IMR-90 (cell line): Measurements from ENCODE around the gene TEX264. TPM values are rescaled to one million over a fixed set of nuclear protein-coding genes. Genes with fewer than 3 reads are reported as not detected.

Source experiments
- ATAC-seq: fragments of 200-7000 bp; cut with Tn5 transposase; 2 replicates; pipeline ENCODE4 v1.9.1; 2020; ENCODE audit warnings: low read depth, mild to moderate bottlenecking, moderate library complexity
- BruUV-seq: library from RNA; stranded (reverse); fragments of 400-500 nt; replicated peaks from 2 replicates; lab custom pipeline; 2021; lab: Mats Ljungman, UMichigan
- CTCF ChIA-PET: fragments of 300-600 bp; formaldehyde crosslinking; extraction: SDS; loops from one replicate; lab custom pipeline; 2021; ENCODE audit warnings: antibody characterized with exemption; lab: Yijun Ruan, JAX
- POLR2A ChIA-PET: fragments of 300-600 bp; sonication (Branson Sonifier 250); formaldehyde crosslinking; loops from one replicate; lab custom pipeline; 2022; ENCODE audit warnings: antibody characterized with exemption; ENCODE audit not compliant: unreplicated experiment; lab: Charles Lee
- DNase-seq: peaks from one replicate; pipeline ENCODE4 v3.0.0; 2013
- H2AFZ ChIP-seq: replicated peaks from 2 replicates; pipeline ENCODE3; 2013; ENCODE audit warnings: low read length, mild to moderate bottlenecking; ENCODE audit not compliant: poor library complexity
- H2AK5ac ChIP-seq: 2 replicates; pipeline ENCODE4 v1.6.1; 2013; ENCODE audit warnings: low read depth, low read length, inconsistent platforms
- H2AK9ac ChIP-seq: replicated peaks from 2 replicates; pipeline ENCODE3; 2013; ENCODE audit warnings: mild to moderate bottlenecking, low read depth, low read length, moderate library complexity; ENCODE audit not compliant: poor library complexity
- H2BK120ac ChIP-seq: 2 replicates; pipeline ENCODE4 v1.6.1; 2013; ENCODE audit warnings: low read depth, low read length, inconsistent platforms
- H2BK15ac ChIP-seq: 3 replicates; pipeline ENCODE4 v1.6.1; 2013; ENCODE audit warnings: low read depth, low read length, inconsistent platforms
- H2BK20ac ChIP-seq: 2 replicates; pipeline ENCODE4 v1.6.1; 2013; ENCODE audit warnings: low read depth, mild to moderate bottlenecking, inconsistent platforms, low read length, moderate library complexity
- H2BK5ac ChIP-seq: 2 replicates; pipeline ENCODE4 v1.6.1; 2013; ENCODE audit warnings: mild to moderate bottlenecking, low read depth, low read length, inconsistent platforms; ENCODE audit not compliant: poor library complexity, severe bottlenecking
- H3K14ac ChIP-seq: replicated peaks from 2 replicates; pipeline ENCODE4 v1.6.1; 2013; ENCODE audit warnings: low read depth, low read length, inconsistent platforms
- H3K18ac ChIP-seq: 2 replicates; pipeline ENCODE4 v1.6.1; 2013; ENCODE audit warnings: low read depth, low read length, control low read depth
- H3K23ac ChIP-seq: 2 replicates; pipeline ENCODE4 v1.6.1; 2013; ENCODE audit warnings: low read depth, low read length, inconsistent platforms
- H3K27ac ChIP-seq: 2 replicates; pipeline ENCODE4 v1.5.1; 2013; ENCODE audit warnings: mild to moderate bottlenecking, control low read depth, low read length; ENCODE audit not compliant: insufficient read depth
- H3K27me3 ChIP-seq: 2 replicates; pipeline ENCODE4 v1.6.1; 2013; ENCODE audit warnings: low read length; ENCODE audit not compliant: control insufficient read depth, insufficient read depth
- H3K36me3 ChIP-seq: 2 replicates; pipeline ENCODE4 v1.6.1; 2013; ENCODE audit warnings: low read length, mixed read lengths; ENCODE audit not compliant: control insufficient read depth, insufficient read depth
- H3K4ac ChIP-seq: 2 replicates; pipeline ENCODE4 v1.6.1; 2013; ENCODE audit warnings: low read depth, low read length, inconsistent platforms
- H3K4me1 ChIP-seq: 2 replicates; pipeline ENCODE4 v1.6.1; 2013; ENCODE audit warnings: low read length, mixed read lengths; ENCODE audit not compliant: control insufficient read depth, insufficient read depth
- H3K4me2 ChIP-seq: 2 replicates; pipeline ENCODE4 v1.6.1; 2013; ENCODE audit warnings: low read depth, mild to moderate bottlenecking, control low read depth, low read length, moderate library complexity
- H3K4me3 ChIP-seq: 2 replicates; pipeline ENCODE4 v1.5.1; 2013; ENCODE audit warnings: low read depth, mild to moderate bottlenecking, control low read depth, low read length, moderate library complexity; ENCODE audit not compliant: insufficient read depth
- H3K56ac ChIP-seq: 2 replicates; pipeline ENCODE4 v1.6.1; 2013; ENCODE audit warnings: low read length, inconsistent platforms; ENCODE audit not compliant: insufficient read depth; ENCODE audit errors: extremely low read depth
- H3K79me1 ChIP-seq, 2 experiments: 2 replicates each; pipeline ENCODE4 v1.6.1; 2013; ENCODE audit warnings: low read length in 2 of 2, inconsistent platforms in 1 of 2, low read depth in 1 of 2
- H3K9ac ChIP-seq: 2 replicates; pipeline ENCODE4 v1.6.1; 2013; ENCODE audit warnings: low read depth, low read length, control low read depth
- H3K9me1 ChIP-seq: 2 replicates; pipeline ENCODE4 v1.6.1; 2013; ENCODE audit warnings: low read length, inconsistent platforms; ENCODE audit not compliant: insufficient read depth
- H3K9me3 ChIP-seq: 2 replicates; pipeline ENCODE4 v1.6.1; 2013; ENCODE audit warnings: low read length; ENCODE audit not compliant: control insufficient read depth, insufficient read depth
- H4K20me1 ChIP-seq: 2 replicates; pipeline ENCODE4 v1.6.1; 2013; ENCODE audit warnings: low read length, inconsistent platforms; ENCODE audit not compliant: insufficient read depth
- H4K5ac ChIP-seq: 2 replicates; pipeline ENCODE4 v1.6.1; 2013; ENCODE audit warnings: mild to moderate bottlenecking, low read depth, low read length, control low read depth
- H4K8ac ChIP-seq, 2 experiments: 2 replicates each; pipeline ENCODE4 v1.6.1; 2013; ENCODE audit warnings: low read depth in 2 of 2, low read length in 2 of 2, control low read depth in 1 of 2, inconsistent platforms in 1 of 2
- H4K91ac ChIP-seq: 2 replicates; pipeline ENCODE4 v1.6.1; 2013; ENCODE audit warnings: low read depth, low read length, inconsistent platforms; ENCODE audit not compliant: insufficient read depth
- MXI1 ChIP-seq: IDR thresholded peaks from 2 replicates; pipeline ENCODE4 v1.6.1; 2012; ENCODE audit warnings: low read depth, mild to moderate bottlenecking, low read length, moderate library complexity, borderline replicate concordance
- WGBS, 2 experiments: methylation state at CpG; one replicate each; pipeline versions ENCODE4 v1.1.5 to v1.1.7; 2013; ENCODE audit warnings: missing lambda C conversion rate in 2 of 2; ENCODE audit not compliant: insufficient read length in 1 of 2; ENCODE audit errors: extremely low coverage in 2 of 2; 5-methylcytosine and 5-hydroxymethylcytosine counted together
- dilution Hi-C: fragments of 300-500 bp; cut with HindIII; formaldehyde crosslinking; loops from one replicate; pipeline ENCODE4 v1.14.3; 2018; ENCODE audit warnings: low sequenced_read_pairs; ENCODE audit not compliant: unreplicated experiment
- in situ Hi-C: fragments of 300-500 bp; cut with MboI; formaldehyde crosslinking; loops from 3 replicates; pipeline ENCODE4 v1.14.3; 2019; ENCODE audit warnings: low sequenced_read_pairs, inconsistent platforms, mixed read lengths
- intact Hi-C: fragments of 100-400 bp; cut with micrococcal nuclease; formaldehyde crosslinking; loops from 2 replicates; pipeline ENCODE4 v1.10.0; 2022
- polyA plus RNA-seq, 3 experiments: library from polyadenylated mRNA; depleted of rRNA; stranded (reverse); fragments of >200 nt; gene quantifications; 2 replicates each; pipeline ENCODE4 v1.2.3, GENCODE V29; 2012; ENCODE audit warnings: low replicate concordance in 1 of 3
- total RNA-seq: library from RNA; depleted of rRNA; stranded (reverse); fragments of >200 nt; gene quantifications from 2 replicates; pipeline ENCODE4 v1.2.3, GENCODE V29; 2012

TEX264 gene
- total and polyA plus RNA-seq, 2 of the 4 experiments (the other 2 are of a cell fraction): 30.3 to 45.0 TPM

GRCh38 chr3:51748327-51748726 lies 77.3 kb downstream of the TEX264 start:
- H3K9me3 ChIP-seq: no peaks in the 10 kb centered on the region
- CTCF ChIA-PET: interaction anchor here (0.6 kb wide), 1 partner anchor 10 kb away, joined by 4 read pairs; no protein-coding TSS in a partner anchor
- no peak overlapping the region for H2AK9ac ChIP-seq
- H3K36me3 ChIP-seq: no peaks in the 10 kb centered on the region
- H3K4me3 ChIP-seq: no peak overlapping the region
- H2AFZ ChIP-seq: no peak overlapping the region
- H2BK15ac ChIP-seq: no peak overlapping the region
- in situ Hi-C loops: no loop called here
- no peak overlapping the region for H4K91ac ChIP-seq
- no peak overlapping the region for H3K18ac ChIP-seq
- H4K5ac ChIP-seq: no peak overlapping the region
- no peaks in the 10 kb centered on the region for H4K20me1 ChIP-seq
- ATAC-seq (no peak), DNase-seq (no peak)
- no peak overlapping the region for H2AK5ac ChIP-seq
- intact Hi-C loops: no loop called here
- WGBS, 2 experiments: no CpG with 5 or more reads among the region's 1 CpG
- no peak for TF ChIP-seq MXI1
- no peak overlapping the region for H3K27ac ChIP-seq
- no peak overlapping the region for H3K56ac ChIP-seq
- H3K4me1 ChIP-seq: no peaks in the 10 kb centered on the region
- H3K27me3 ChIP-seq: no peaks in the 10 kb centered on the region
- H2BK120ac ChIP-seq: no peak overlapping the region
- no peak overlapping the region for H2BK5ac ChIP-seq
- H3K9ac ChIP-seq: no peak overlapping the region
- H3K23ac ChIP-seq: no peak overlapping the region
- H3K4me2 ChIP-seq: no peak overlapping the region
- H4K8ac ChIP-seq: no peak overlapping the region
- no peak overlapping the region for H2BK20ac ChIP-seq
- H3K14ac ChIP-seq: no peak overlapping the region
- BruUV-seq: no TSS peak
- POLR2A ChIA-PET: no interaction called here
- no peak overlapping the region for H3K4ac ChIP-seq
- dilution Hi-C loops: no loop called here
- no peaks in the 10 kb centered on the region for H3K79me1 ChIP-seq
- no peaks in the 10 kb centered on the region for H3K9me1 ChIP-seq
